ENCODE data around the gene LYZL2.
A peak's percentile ranks its signal among the peaks of the same experiment; 100 is the strongest.

Gene LYZL2

GRCh38 chr10:30589441-30589840, 40.1 kb downstream of the LYZL2 start:
- no peak for DNase-seq

- no peak for DNase-seq
Observed at GRCh38 chr10:30587522-30588031, 42.0 kb downstream of the LYZL2 start.

- no peak for DNase-seq
Observed at GRCh38 chr10:30586828-30587227, 42.7 kb downstream of the LYZL2 start.

- no peak for DNase-seq
Observed at GRCh38 chr10:30583778-30584415, 45.7 kb downstream of the LYZL2 start.

GRCh38 chr10:30581779-30582380, 47.7 kb downstream of the LYZL2 start:
- DNase-seq, result peak; percentile 27

- no peak for DNase-seq
Observed at GRCh38 chr10:30580676-30581075, 48.9 kb downstream of the LYZL2 start.

- DNase-seq, result no peak
Observed at GRCh38 chr10:30580241-30580640, 49.3 kb downstream of the LYZL2 start.

- no peak for DNase-seq
Observed at GRCh38 chr10:30579574-30579973, 50.0 kb downstream of the LYZL2 start.

- DNase-seq, result no peak
Observed at GRCh38 chr10:30577048-30577447, 52.5 kb downstream of the LYZL2 start.

GRCh38 chr10:30576641-30577040, 52.9 kb downstream of the LYZL2 start:
- no peak for DNase-seq

GRCh38 chr10:30574432-30574796, 55.1 kb downstream of the LYZL2 start:
- no peak for DNase-seq

GRCh38 chr10:30573721-30574431, 55.7 kb downstream of the LYZL2 start:
- DNase-seq, result no peak

GRCh38 chr10:30565449-30565848, 64.1 kb downstream of the LYZL2 start:
- DNase-seq, result no peak

GRCh38 chr10:30562787-30563186, 66.8 kb downstream of the LYZL2 start:
- no peak for DNase-seq
